Activated naive CD4-positive, alpha-beta T cell treated with anti-CD3 and anti-CD28 coated beads for 36 hours (primary cell): ENCODE results near the gene SKP1. TPM values are rescaled to one million over a fixed set of nuclear protein-coding genes. Genes with fewer than 3 reads are reported as not detected.
"Not testable (repeated sequence)": the region's sequence is repeated elsewhere in the genome, so short reads cannot be mapped to it uniquely, and the experiment has no call there.

Experiments used
- CTCF ChIA-PET: fragments of 350-600 bp; sonication (Branson Sonifier 250); formaldehyde crosslinking; loops from one replicate; lab custom pipeline; 2021; ENCODE audit warnings: antibody characterized with exemption; lab: Charles Lee
- DNase-seq: peaks from one replicate; pipeline ENCODE4 v3.0.0-alpha.2; 2020
- H3K27ac Mint-ChIP-seq: one replicate; pipeline ENCODE4 v1.8.0; 2021; ENCODE audit warnings: mild to moderate bottlenecking, mixed read lengths
- H3K27me3 Mint-ChIP-seq: one replicate; pipeline ENCODE4 v1.8.0; 2021; ENCODE audit warnings: low read depth, mixed read lengths
- H3K36me3 Mint-ChIP-seq: one replicate; pipeline ENCODE4 v1.8.0; 2021; ENCODE audit warnings: low read depth, mixed read lengths
- H3K4me1 Mint-ChIP-seq: one replicate; pipeline ENCODE4 v1.8.0; 2021; ENCODE audit warnings: low read depth, mixed read lengths
- H3K4me3 Mint-ChIP-seq: one replicate; pipeline ENCODE4 v1.8.0; 2021; ENCODE audit warnings: mild to moderate bottlenecking, moderate library complexity, mixed read lengths
- H3K9me3 Mint-ChIP-seq: one replicate; pipeline ENCODE4 v1.8.0; 2021; ENCODE audit warnings: mixed read lengths
- intact Hi-C: fragments of 100-400 bp; cut with micrococcal nuclease; formaldehyde crosslinking; loops from one replicate; pipeline ENCODE4 v1.15.1; 2023
- total RNA-seq, 2 experiments: library from RNA; stranded (reverse); gene quantifications; one replicate each; pipeline ENCODE4 v1.2.3, GENCODE V29; 2021

The SKP1 gene
- total RNA-seq, 2 experiments from 2014 or later = 307 to 309 TPM

- peaks cover 45% of the 10 kb centered on the region for H3K4me1 Mint-ChIP-seq
- peak overlapping the region; percentile 94 for H3K27ac Mint-ChIP-seq
- intact Hi-C loops = loop anchor here (1.0 to 2.0 kb wide), 2 partner anchors 14 to 196 kb away; partner anchors contain the start of gene UBE2B
- no peaks in the 10 kb centered on the region for H3K27me3 Mint-ChIP-seq
- H3K36me3 Mint-ChIP-seq = peaks cover 29% of the 10 kb centered on the region
- no peak for DNase-seq
- peak overlapping the region; percentile 96 for H3K4me3 Mint-ChIP-seq
- no peaks in the 10 kb centered on the region for H3K9me3 Mint-ChIP-seq
- CTCF ChIA-PET = interaction anchor here (0.9 to 1.2 kb wide), 5 partner anchors 34 to 139 kb away, joined by 3 to 4 read pairs (median 3); no protein-coding TSS in a partner anchor
Measured at GRCh38 chr5:134174841-134175839, 1.6 kb downstream of the SKP1 start.

- peak overlapping the region; percentile 78 for H3K27ac Mint-ChIP-seq
- CTCF ChIA-PET = interaction anchor here (0.8 to 1.8 kb wide), 5 partner anchors 10 to 132 kb away, joined by 3 to 9 read pairs (median 3); no protein-coding TSS in a partner anchor
- peak; percentile 52 for DNase-seq
- H3K4me3 Mint-ChIP-seq = no peak overlapping the region
- no peaks in the 10 kb centered on the region for H3K27me3 Mint-ChIP-seq
- H3K36me3 Mint-ChIP-seq = peaks cover 40% of the 10 kb centered on the region
- H3K9me3 Mint-ChIP-seq = no peaks in the 10 kb centered on the region
- intact Hi-C loops = loop anchor here (2.0 kb wide), 1 partner anchor 17 kb away; no protein-coding TSS in a partner anchor
- peaks cover 54% of the 10 kb centered on the region for H3K4me1 Mint-ChIP-seq
Measured at GRCh38 chr5:134171972-134172371, 4.8 kb downstream of the SKP1 start.

GRCh38 chr5:134162592-134162991 lies 14.2 kb downstream of the SKP1 start:
- no peak for DNase-seq
- intact Hi-C loops = no loop called here
- CTCF ChIA-PET = interaction anchor here (0.7 to 2.3 kb wide), 5 partner anchors 9 to 22 kb away, joined by 3 to 12 read pairs (median 3); no protein-coding TSS in a partner anchor
- no peak overlapping the region for H3K4me3 Mint-ChIP-seq
- H3K27me3 Mint-ChIP-seq = no peaks in the 10 kb centered on the region
- peaks cover 58% of the 10 kb centered on the region for H3K4me1 Mint-ChIP-seq
- no peak overlapping the region for H3K27ac Mint-ChIP-seq
- peaks cover 60% of the 10 kb centered on the region for H3K36me3 Mint-ChIP-seq
- peaks cover 9% of the 10 kb centered on the region for H3K9me3 Mint-ChIP-seq

GRCh38 chr5:134161513-134162395 lies 15.0 kb downstream of the SKP1 start:
- Mint-ChIP-seq H3K4me3 (no peak overlapping the region), H3K36me3 (peaks cover 55% of the 10 kb centered on the region), H3K27ac (peak overlapping the region; percentile 50), H3K4me1 (peaks cover 58% of the 10 kb centered on the region), H3K27me3 (no peaks in the 10 kb centered on the region), H3K9me3 (peaks cover 9% of the 10 kb centered on the region)
- intact Hi-C loops = loop anchor here (2.0 kb wide), 1 partner anchor 13 kb away; no protein-coding TSS in a partner anchor
- DNase-seq = no peak
- CTCF ChIA-PET = interaction anchor here (0.6 to 4.2 kb wide), 14 partner anchors 8 to 134 kb away, joined by 3 to 27 read pairs (median 4); no protein-coding TSS in a partner anchor

GRCh38 chr5:134153657-134154056 lies 23.1 kb downstream of the SKP1 start:
- CTCF ChIA-PET = interaction anchor here (0.8 to 25.6 kb wide), 12 partner anchors 9 to 138 kb away, joined by 3 to 593 read pairs (median 4); no protein-coding TSS in a partner anchor
- H3K4me3 Mint-ChIP-seq = no peak overlapping the region
- peaks cover 52% of the 10 kb centered on the region for H3K36me3 Mint-ChIP-seq
- intact Hi-C loops = loop anchor here (2.0 kb wide), 1 partner anchor 17 kb away; no protein-coding TSS in a partner anchor
- DNase-seq = no peak
- no peaks in the 10 kb centered on the region for H3K9me3 Mint-ChIP-seq
- no peaks in the 10 kb centered on the region for H3K27me3 Mint-ChIP-seq
- H3K4me1 Mint-ChIP-seq = peaks cover 78% of the 10 kb centered on the region
- H3K27ac Mint-ChIP-seq = peak overlapping the region; percentile 80

GRCh38 chr5:134153241-134153640 lies 23.5 kb downstream of the SKP1 start:
- H3K9me3 Mint-ChIP-seq = no peaks in the 10 kb centered on the region
- peak overlapping the region; percentile 80 for H3K27ac Mint-ChIP-seq
- no peaks in the 10 kb centered on the region for H3K27me3 Mint-ChIP-seq
- DNase-seq = no peak
- CTCF ChIA-PET = interaction anchor here (0.8 to 25.6 kb wide), 11 partner anchors 9 to 138 kb away, joined by 3 to 593 read pairs (median 5); no protein-coding TSS in a partner anchor
- H3K4me1 Mint-ChIP-seq = peaks cover 75% of the 10 kb centered on the region
- peaks cover 50% of the 10 kb centered on the region for H3K36me3 Mint-ChIP-seq
- H3K4me3 Mint-ChIP-seq = no peak overlapping the region
- intact Hi-C loops = no loop called here

- H3K4me1 Mint-ChIP-seq = peaks cover 67% of the 10 kb centered on the region
- H3K27me3 Mint-ChIP-seq, intact Hi-C loops, H3K9me3 Mint-ChIP-seq, DNase-seq, H3K4me3 Mint-ChIP-seq: not testable (repeated sequence)
- CTCF ChIA-PET = interaction anchor here (0.8 to 25.6 kb wide), 9 partner anchors 8 to 126 kb away, joined by 3 to 593 read pairs (median 7); no protein-coding TSS in a partner anchor
- peaks cover 45% of the 10 kb centered on the region for H3K36me3 Mint-ChIP-seq
- peak overlapping the region; percentile 80 for H3K27ac Mint-ChIP-seq
Measured at GRCh38 chr5:134152173-134152832, 24.4 kb downstream of the SKP1 start.

GRCh38 chr5:134151723-134152122 lies 25.0 kb downstream of the SKP1 start:
- CTCF ChIA-PET = interaction anchor here (1.1 to 25.6 kb wide), 5 partner anchors 9 to 110 kb away, joined by 3 to 593 read pairs (median 40); partner anchors contain the start of gene TCF7
- intact Hi-C loops = no loop called here
- Mint-ChIP-seq H3K4me3 (no peak overlapping the region), H3K9me3 (no peaks in the 10 kb centered on the region), H3K4me1 (peaks cover 68% of the 10 kb centered on the region), H3K27me3 (no peaks in the 10 kb centered on the region), H3K36me3 (peaks cover 47% of the 10 kb centered on the region), H3K27ac (peak overlapping the region; percentile 60)
- no peak for DNase-seq

GRCh38 chr5:134149571-134150303 lies 27.0 kb downstream of the SKP1 start:
- Mint-ChIP-seq H3K36me3 (peaks cover 53% of the 10 kb centered on the region), H3K4me3 (no peak overlapping the region), H3K9me3 (no peaks in the 10 kb centered on the region), H3K27me3 (no peaks in the 10 kb centered on the region), H3K4me1 (peaks cover 64% of the 10 kb centered on the region), H3K27ac (peak overlapping the region; percentile 86)
- DNase-seq = peak; percentile 22
- intact Hi-C loops = no loop called here
- CTCF ChIA-PET = interaction anchor here (0.6 to 25.6 kb wide), 7 partner anchors 10 to 755 kb away, joined by 3 to 593 read pairs (median 3); partner anchors contain the start of genes PCBD2 and TCF7

- H3K4me1 Mint-ChIP-seq = peaks cover 63% of the 10 kb centered on the region
- H3K27me3 Mint-ChIP-seq = no peaks in the 10 kb centered on the region
- H3K4me3 Mint-ChIP-seq = no peak overlapping the region
- CTCF ChIA-PET = interaction anchor here (0.6 to 25.6 kb wide), 8 partner anchors 9 to 756 kb away, joined by 3 to 593 read pairs (median 3); partner anchors contain the start of genes PCBD2 and TCF7
- H3K9me3 Mint-ChIP-seq = no peaks in the 10 kb centered on the region
- peak overlapping the region; percentile 86 for H3K27ac Mint-ChIP-seq
- H3K36me3 Mint-ChIP-seq = peaks cover 56% of the 10 kb centered on the region
- DNase-seq = no peak
- intact Hi-C loops = no loop called here
Measured at GRCh38 chr5:134148986-134149539, 27.7 kb downstream of the SKP1 start.
